ENCODE results near the gene TMEM163. TPM values are rescaled to one million over a fixed set of nuclear protein-coding genes. Genes with fewer than 3 reads are reported as not detected.

TMEM163 gene
- total and polyA plus RNA-seq, 2 of the 13 experiments (the other 11 are each of a cell fraction or from before 2014, with no cell fraction given) = 0.05 TPM; not detected in 1

GRCh38 chr2:134576478-134576877 is 142.3 kb downstream of the TMEM163 start:
- no peak overlapping the region for H2AFZ ChIP-seq (ENCODE audit: low read length)
- no peak overlapping the region for H3K4me3 ChIP-seq (replicated peaks in 1 of 3; ENCODE audit: insufficient read depth in 1 of 3, low read depth in 2 of 3, low read length in 3 of 3)
- ChIA-PET CTCF (ENCODE audit: low intra/inter-chr PET ratio, low total read pairs) (no interaction called here), POLR2A (no interaction called here)
- H4K20me1 ChIP-seq (ENCODE audit: insufficient read depth, low read length) = no peaks in the 10 kb centered on the region
- H3K27me3 ChIP-seq (ENCODE audit: control insufficient read depth in 1 of 2, insufficient read depth in 2 of 2, low read length in 2 of 2) = peaks cover 0 to 24% of the 10 kb centered on the region in 2 experiments; a peak in 1 of 5 replicates
- no peak overlapping the region for H3K9ac ChIP-seq (ENCODE audit: insufficient read depth, low read depth, low read length)
- H3K4me2 ChIP-seq (ENCODE audit: low read depth, low read length) = no peak overlapping the region
- TF ChIP-seq RCOR2 (CRISPR knock-in tag; IDR thresholded peaks at IDR 0.05) (no peak), GPBP1L1 (CRISPR knock-in tag; IDR thresholded peaks at IDR 0.05) (no peak)
- ATAC-seq = no peak
- no peaks in the 10 kb centered on the region for H3K79me2 ChIP-seq (ENCODE audit: insufficient read depth, low read length)
- DNase-seq (ENCODE audit: low spot score) = no peak
- no peaks in the 10 kb centered on the region for H3K4me1 ChIP-seq (ENCODE audit: insufficient read depth, low read length)
- no peaks in the 10 kb centered on the region for H3K36me3 ChIP-seq (replicated peaks in 1 of 2; ENCODE audit: control insufficient read depth in 1 of 2, insufficient read depth in 2 of 2, low read length in 2 of 2)
- no peak overlapping the region for H3K27ac ChIP-seq (ENCODE audit: extremely low read length, insufficient read depth, low read length)
- FAIRE-seq = no peak
- H3K9me3 ChIP-seq (ENCODE audit: low read length) = no peaks in the 10 kb centered on the region
- intact Hi-C loops (cut with micrococcal nuclease; ENCODE audit: unreplicated experiment) (no loop called here), in situ Hi-C loops (cut with HindIII; ENCODE audit: extremely low pct_ligation_motif_present, low pct_unique_long_range_greater_than_20kb) (no loop called here)
- no TSS peak for BruUV-seq (replicated peaks)

GRCh38 chr2:134575888-134576287 is 142.9 kb downstream of the TMEM163 start:
- intact Hi-C loops (cut with micrococcal nuclease; ENCODE audit: unreplicated experiment) (no loop called here), in situ Hi-C loops (cut with HindIII; ENCODE audit: extremely low pct_ligation_motif_present, low pct_unique_long_range_greater_than_20kb) (no loop called here)
- Histone ChIP-seq H3K27me3 (ENCODE audit: control insufficient read depth in 1 of 2, insufficient read depth in 2 of 2, low read length in 2 of 2) (peaks cover 0 to 23% of the 10 kb centered on the region in 2 experiments; a peak in 1 of 5 replicates), H3K4me2 (ENCODE audit: low read depth, low read length) (no peak overlapping the region), H3K4me1 (ENCODE audit: insufficient read depth, low read length) (no peaks in the 10 kb centered on the region), H3K36me3 (replicated peaks in 1 of 2; ENCODE audit: control insufficient read depth in 1 of 2, insufficient read depth in 2 of 2, low read length in 2 of 2) (no peaks in the 10 kb centered on the region), H3K79me2 (ENCODE audit: insufficient read depth, low read length) (no peaks in the 10 kb centered on the region), H3K27ac (ENCODE audit: extremely low read length, insufficient read depth, low read length) (no peak overlapping the region), H3K9me3 (ENCODE audit: low read length) (no peaks in the 10 kb centered on the region), H4K20me1 (ENCODE audit: insufficient read depth, low read length) (no peaks in the 10 kb centered on the region), H3K4me3 (replicated peaks in 1 of 3; ENCODE audit: insufficient read depth in 1 of 3, low read depth in 2 of 3, low read length in 3 of 3) (no peak overlapping the region), H3K9ac (ENCODE audit: insufficient read depth, low read depth, low read length) (no peak overlapping the region), H2AFZ (ENCODE audit: low read length) (no peak overlapping the region)
- no peak for TF ChIP-seq REL (CRISPR knock-in tag; conservative IDR thresholded peaks at IDR 0.05)
- no peak for TF ChIP-seq ZNF263 (CRISPR knock-in tag; IDR thresholded peaks at IDR 0.05)
- TF ChIP-seq ZNF790 (CRISPR knock-in tag; IDR thresholded peaks at IDR 0.05; ENCODE audit: borderline replicate concordance) = no peak
- TF ChIP-seq SIN3B (IDR thresholded peaks at IDR 0.05; ENCODE audit: low read length) = no peak
- TF ChIP-seq TFDP1 (CRISPR knock-in tag; IDR thresholded peaks at IDR 0.05; ENCODE audit: borderline replicate concordance) = no peak
- TF ChIP-seq ATF7 (IDR thresholded peaks at IDR 0.05) = no peak
- no peak for TF ChIP-seq ATF7 (CRISPR knock-in tag; IDR thresholded peaks at IDR 0.05)
- no peak for TF ChIP-seq KLF15 (CRISPR knock-in tag; IDR thresholded peaks at IDR 0.05; ENCODE audit: borderline replicate concordance)
- TF ChIP-seq KAT2B (IDR thresholded peaks at IDR 0.05; ENCODE audit: borderline replicate concordance, low read depth, low read length) = no peak
- 15% methylated on average over 5 of the region's 5 CpGs for WGBS (ENCODE audit: low lambda C conversion rate)
- ChIA-PET POLR2A (no interaction called here), CTCF (ENCODE audit: low intra/inter-chr PET ratio, low total read pairs) (no interaction called here)
- no peak for FAIRE-seq
- ATAC-seq = no peak
- BruUV-seq (replicated peaks) = no TSS peak
- no peak for DNase-seq (ENCODE audit: low spot score)

All from HepG2 (cell line).